Endodermal cell (in vitro differentiated cells): Measurements from ENCODE around the gene SLC39A13. TPM values are rescaled to one million over a fixed set of nuclear protein-coding genes. Genes with fewer than 3 reads are reported as not detected.

Experiments
- DNase-seq: peaks from one replicate; pipeline ENCODE4 v3.0.0-alpha.2; 2017
- H3K27ac ChIP-seq: 2 replicates; pipeline ENCODE4 v1.5.1; 2013; ENCODE audit warnings: mild to moderate bottlenecking, low read depth, low read length, moderate library complexity
- H3K27me3 ChIP-seq: 2 replicates; pipeline ENCODE4 v1.6.1; 2013; ENCODE audit warnings: mild to moderate bottlenecking, low read length, moderate library complexity; ENCODE audit not compliant: insufficient read depth, control insufficient read depth, poor library complexity, severe bottlenecking
- H3K36me3 ChIP-seq: 2 replicates; pipeline ENCODE4 v1.7.0; 2013; ENCODE audit warnings: mild to moderate bottlenecking, low read length, moderate library complexity; ENCODE audit not compliant: control insufficient read depth, insufficient read depth
- H3K4me1 ChIP-seq: one replicate; pipeline ENCODE4 v1.7.0; 2013; ENCODE audit warnings: low read length; ENCODE audit not compliant: control insufficient read depth, insufficient read depth
- H3K4me3 ChIP-seq: 2 replicates; pipeline ENCODE4 v1.5.1; 2013; ENCODE audit warnings: mild to moderate bottlenecking, low read length, moderate library complexity
- H3K9ac ChIP-seq: 2 replicates; pipeline ENCODE4 v1.6.1; 2013; ENCODE audit warnings: mild to moderate bottlenecking, low read length, moderate library complexity; ENCODE audit not compliant: poor library complexity, severe bottlenecking; ENCODE audit errors: extremely low read depth
- H3K9me3 ChIP-seq: 2 replicates; pipeline ENCODE4 v1.6.1; 2013; ENCODE audit warnings: mild to moderate bottlenecking, low read length, moderate library complexity; ENCODE audit not compliant: control insufficient read depth
- H3K27ac Mint-ChIP-seq: 2 replicates; pipeline ENCODE4 v1.8.0; 2020; ENCODE audit warnings: mixed read lengths
- H3K27me3 Mint-ChIP-seq: 2 replicates; pipeline ENCODE4 v1.8.0; 2021; ENCODE audit warnings: mild to moderate bottlenecking, mixed read lengths; ENCODE audit not compliant: insufficient read depth
- H3K36me3 Mint-ChIP-seq: 2 replicates; pipeline ENCODE4 v1.8.0; 2020; ENCODE audit warnings: low read depth, mixed read lengths
- H3K4me1 Mint-ChIP-seq: 2 replicates; pipeline ENCODE4 v1.8.0; 2020; ENCODE audit warnings: mixed read lengths
- H3K4me3 Mint-ChIP-seq: 2 replicates; pipeline ENCODE4 v1.8.0; 2020; ENCODE audit warnings: mild to moderate bottlenecking, moderate library complexity, mixed read lengths
- H3K9me3 Mint-ChIP-seq: 2 replicates; pipeline ENCODE4 v1.8.0; 2020; ENCODE audit warnings: mild to moderate bottlenecking, mixed read lengths
- WGBS, 2 experiments: methylation state at CpG; one replicate each; pipeline versions ENCODE4 v1.1.5 to v1.1.7; 2013; ENCODE audit warnings: missing lambda C conversion rate in 2 of 2, mixed read lengths in 1 of 2; ENCODE audit not compliant: insufficient coverage in 1 of 2, insufficient read length in 1 of 2; 5-methylcytosine and 5-hydroxymethylcytosine counted together
- total RNA-seq, 2 donors: library from RNA; stranded (reverse); fragmentation: NEBNext Ultra II Directional in 1 of 2; extraction: Animal tissue kit (Norgen Biotek cat#: 25700) in 1 of 2; gene quantifications; 2 replicates in 1 of 2; 3 replicates in 1 of 2; pipeline ENCODE4 v1.2.1, GENCODE V29; 2021
- TF ChIP-seq, protein P1 (sequence below): fragments of 200-600 bp; sonication (generic); conservative IDR thresholded peaks from 2 replicates; pipeline ENCODE4 v1.5.0; 2021; ENCODE audit warnings: antibody characterized with exemption, mild to moderate bottlenecking

The SLC39A13 gene
- total RNA-seq, 2 donors from 2014 or later = 34.7 to 40.4 TPM

DNA sequence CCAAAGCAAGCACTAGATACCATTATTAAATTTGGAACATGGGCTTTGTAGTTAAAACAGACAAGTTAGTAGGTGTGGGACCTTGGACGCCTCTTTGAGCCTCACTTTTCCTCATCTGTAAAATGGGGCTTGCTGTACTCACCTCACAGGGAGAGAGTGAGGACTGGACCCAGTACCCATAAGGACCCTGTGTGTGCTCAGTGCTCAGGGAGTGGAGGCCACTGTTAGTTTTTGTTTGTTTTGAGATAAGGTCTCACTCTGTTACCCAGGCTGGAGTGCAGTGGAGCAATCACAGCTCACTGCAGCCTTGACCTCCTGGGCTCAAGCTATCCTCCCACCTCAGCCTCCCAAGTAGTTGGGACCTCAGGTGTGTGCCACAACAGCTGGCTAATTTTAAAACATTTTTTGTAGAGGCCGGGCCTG is 31.7 kb downstream of the SLC39A13 start:
- no peak overlapping the region for H3K9ac ChIP-seq
- no peak overlapping the region for H3K27ac ChIP-seq
- Mint-ChIP-seq H3K9me3 (peaks cover 3% of the 10 kb centered on the region), H3K4me3 (no peak overlapping the region), H3K4me1 (no peaks in the 10 kb centered on the region), H3K27me3 (no peaks in the 10 kb centered on the region), H3K27ac (no peak overlapping the region), H3K36me3 (peaks cover 2% of the 10 kb centered on the region)
- H3K9me3 ChIP-seq = no peaks in the 10 kb centered on the region
- TF ChIP-seq, protein P1, sequence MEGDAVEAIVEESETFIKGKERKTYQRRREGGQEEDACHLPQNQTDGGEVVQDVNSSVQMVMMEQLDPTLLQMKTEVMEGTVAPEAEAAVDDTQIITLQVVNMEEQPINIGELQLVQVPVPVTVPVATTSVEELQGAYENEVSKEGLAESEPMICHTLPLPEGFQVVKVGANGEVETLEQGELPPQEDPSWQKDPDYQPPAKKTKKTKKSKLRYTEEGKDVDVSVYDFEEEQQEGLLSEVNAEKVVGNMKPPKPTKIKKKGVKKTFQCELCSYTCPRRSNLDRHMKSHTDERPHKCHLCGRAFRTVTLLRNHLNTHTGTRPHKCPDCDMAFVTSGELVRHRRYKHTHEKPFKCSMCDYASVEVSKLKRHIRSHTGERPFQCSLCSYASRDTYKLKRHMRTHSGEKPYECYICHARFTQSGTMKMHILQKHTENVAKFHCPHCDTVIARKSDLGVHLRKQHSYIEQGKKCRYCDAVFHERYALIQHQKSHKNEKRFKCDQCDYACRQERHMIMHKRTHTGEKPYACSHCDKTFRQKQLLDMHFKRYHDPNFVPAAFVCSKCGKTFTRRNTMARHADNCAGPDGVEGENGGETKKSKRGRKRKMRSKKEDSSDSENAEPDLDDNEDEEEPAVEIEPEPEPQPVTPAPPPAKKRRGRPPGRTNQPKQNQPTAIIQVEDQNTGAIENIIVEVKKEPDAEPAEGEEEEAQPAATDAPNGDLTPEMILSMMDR = no peak
- WGBS, 2 experiments = 50 to 68% methylated on average over 2 of the region's 2 CpGs
- DNase-seq = no peak
- H3K27me3 ChIP-seq = no peaks in the 10 kb centered on the region
- H3K4me1 ChIP-seq = no peaks in the 10 kb centered on the region
- no peak overlapping the region for H3K4me3 ChIP-seq
- H3K36me3 ChIP-seq = no peaks in the 10 kb centered on the region

GRCh38 chr11:47441421-47441820 is 33.0 kb downstream of the SLC39A13 start:
- Histone ChIP-seq H3K27ac (no peak overlapping the region), H3K4me3 (no peak overlapping the region), H3K9ac (no peak overlapping the region), H3K4me1 (no peaks in the 10 kb centered on the region), H3K27me3 (no peaks in the 10 kb centered on the region), H3K9me3 (no peaks in the 10 kb centered on the region), H3K36me3 (no peaks in the 10 kb centered on the region)
- H3K36me3 Mint-ChIP-seq = peaks cover 2% of the 10 kb centered on the region
- H3K4me3 Mint-ChIP-seq = no peak overlapping the region
- DNase-seq = no peak
- peaks cover 3% of the 10 kb centered on the region for H3K9me3 Mint-ChIP-seq
- WGBS, 2 experiments = 91% methylated on average over 12 of the region's 12 CpGs; no CpG with 5 or more reads in 1 of the 2 experiments
- no peak overlapping the region for H3K27ac Mint-ChIP-seq
- TF ChIP-seq, protein P1 = no peak
- H3K27me3 Mint-ChIP-seq = no peaks in the 10 kb centered on the region
- H3K4me1 Mint-ChIP-seq = no peaks in the 10 kb centered on the region

GRCh38 chr11:47442514-47442913 is 34.1 kb downstream of the SLC39A13 start:
- Histone ChIP-seq H3K4me1 (no peaks in the 10 kb centered on the region), H3K4me3 (no peak overlapping the region), H3K9me3 (no peaks in the 10 kb centered on the region), H3K9ac (no peak overlapping the region), H3K27ac (no peak overlapping the region), H3K36me3 (no peaks in the 10 kb centered on the region), H3K27me3 (no peaks in the 10 kb centered on the region)
- DNase-seq = no peak
- H3K4me3 Mint-ChIP-seq = no peak overlapping the region
- H3K27me3 Mint-ChIP-seq = no peaks in the 10 kb centered on the region
- no peaks in the 10 kb centered on the region for H3K4me1 Mint-ChIP-seq
- WGBS, 2 experiments = 88 to 96% methylated on average over 4 to 8 of the region's 8 CpGs
- H3K9me3 Mint-ChIP-seq = no peaks in the 10 kb centered on the region
- H3K36me3 Mint-ChIP-seq = no peaks in the 10 kb centered on the region
- TF ChIP-seq, protein P1 = no peak
- no peak overlapping the region for H3K27ac Mint-ChIP-seq
